ENCODE measurements around the gene TMEM89. TPM values are rescaled to one million over a fixed set of nuclear protein-coding genes. Genes with fewer than 3 reads are reported as not detected.
A peak's percentile ranks its signal among the peaks of the same experiment; 100 is the strongest.

Gene TMEM89
- total RNA-seq, 1 donor from 2014 or later: 0.89 TPM

- DNase-seq: peak; percentile 88
- Mint-ChIP-seq H3K4me1 (peaks cover 19% of the 10 kb centered on the region), H3K36me3 (ENCODE audit: low read depth) (peaks cover 13% of the 10 kb centered on the region), H3K27ac (peak overlapping the region; percentile 91), H3K4me3 (peak overlapping the region; percentile 93), H3K9me3 (no peaks in the 10 kb centered on the region), H3K27me3 (no peaks in the 10 kb centered on the region)
- intact Hi-C loops (cut with micrococcal nuclease): loop anchor here (1.0 to 10.0 kb wide), 8 partner anchors 20 to 460 kb away; partner anchors contain the start of genes ATRIP, NME6, QRICH1 and UQCRC1
These were observed 13.2 kb upstream of the TMEM89 start for GRCh38 chr3:48634661-48635221.

GRCh38 chr3:48633743-48634142 is 12.2 kb upstream of the TMEM89 start:
- Mint-ChIP-seq H3K9me3 (no peaks in the 10 kb centered on the region), H3K4me3 (peak overlapping the region; percentile 93), H3K36me3 (ENCODE audit: low read depth) (peaks cover 21% of the 10 kb centered on the region), H3K27ac (no peak overlapping the region), H3K4me1 (peaks cover 19% of the 10 kb centered on the region), H3K27me3 (no peaks in the 10 kb centered on the region)
- DNase-seq: no peak
- intact Hi-C loops (cut with micrococcal nuclease): loop anchor here (10.0 kb wide), 1 partner anchor 329 kb away; the partner anchor contains the start of gene NME6

GRCh38 chr3:48633256-48633655 is 11.7 kb upstream of the TMEM89 start:
- Mint-ChIP-seq H3K36me3 (ENCODE audit: low read depth) (peaks cover 23% of the 10 kb centered on the region), H3K27me3 (no peaks in the 10 kb centered on the region), H3K27ac (no peak overlapping the region), H3K4me1 (peaks cover 19% of the 10 kb centered on the region), H3K4me3 (peak overlapping the region; percentile 18), H3K9me3 (no peaks in the 10 kb centered on the region)
- no peak for DNase-seq
- intact Hi-C loops (cut with micrococcal nuclease): loop anchor here (10.0 kb wide), 1 partner anchor 328 kb away; the partner anchor contains the start of gene NME6

DNA sequence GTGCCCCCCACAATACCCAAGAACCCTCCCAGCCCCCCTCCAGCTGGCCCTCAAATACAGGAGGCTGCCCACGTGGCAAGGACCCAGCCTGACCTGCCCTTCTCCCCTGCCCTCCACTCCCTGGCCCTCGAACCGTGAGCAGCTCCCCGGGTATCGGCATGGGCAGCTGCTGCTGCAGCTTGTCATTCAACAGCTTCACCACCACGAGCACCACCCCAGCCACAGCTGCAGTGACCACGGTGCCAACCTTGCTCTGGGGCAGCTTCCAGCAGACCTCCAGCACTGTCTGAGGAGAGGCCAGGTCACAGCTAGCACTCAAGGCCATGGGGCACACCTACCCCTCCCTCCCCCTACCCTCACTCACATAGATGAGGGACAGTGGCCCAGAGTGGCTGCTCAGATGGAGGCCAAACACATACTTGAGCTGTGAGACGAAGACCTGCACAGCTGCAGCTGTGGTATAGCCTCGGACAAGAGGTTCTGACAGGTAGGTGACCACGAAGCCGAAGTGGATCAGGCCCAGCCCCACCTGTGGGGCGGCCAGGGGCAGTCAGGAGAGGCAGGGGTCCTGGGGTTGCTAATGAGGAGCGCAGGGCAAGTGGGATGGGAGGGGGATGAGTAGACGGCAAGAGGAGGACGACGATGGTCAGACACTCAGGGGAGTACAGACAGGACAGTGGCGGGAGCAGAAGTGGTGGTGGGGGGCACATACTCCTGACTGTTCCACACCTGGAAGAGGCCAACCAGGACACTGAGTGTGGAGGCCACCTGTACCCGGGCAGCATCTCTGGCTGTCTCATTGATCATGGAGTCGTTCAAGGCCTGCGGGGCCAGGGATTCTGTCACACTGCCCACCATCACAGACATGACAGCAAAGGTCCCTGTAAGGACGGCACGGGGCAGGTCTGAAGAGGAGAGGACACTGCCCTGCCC is 10.2 kb upstream of the TMEM89 start:
- no peak overlapping the region for H3K4me3 Mint-ChIP-seq
- intact Hi-C loops (cut with micrococcal nuclease): loop anchor here (10.0 kb wide), 1 partner anchor 327 kb away; the partner anchor contains the start of gene NME6
- peaks cover 33% of the 10 kb centered on the region for H3K36me3 Mint-ChIP-seq (ENCODE audit: low read depth)
- no peak overlapping the region for H3K27ac Mint-ChIP-seq
- H3K27me3 Mint-ChIP-seq: no peaks in the 10 kb centered on the region
- H3K9me3 Mint-ChIP-seq: no peaks in the 10 kb centered on the region
- no peak for DNase-seq
- H3K4me1 Mint-ChIP-seq: peaks cover 18% of the 10 kb centered on the region

- Mint-ChIP-seq H3K27me3 (no peaks in the 10 kb centered on the region), H3K27ac (peak overlapping the region; percentile 41), H3K4me3 (no peak overlapping the region), H3K36me3 (ENCODE audit: low read depth) (peaks cover 38% of the 10 kb centered on the region), H3K4me1 (peaks cover 14% of the 10 kb centered on the region), H3K9me3 (no peaks in the 10 kb centered on the region)
- DNase-seq: no peak
- intact Hi-C loops (cut with micrococcal nuclease): loop anchor here (10.0 kb wide), 1 partner anchor 326 kb away; the partner anchor contains the start of gene NME6
These were observed 9.3 kb upstream of the TMEM89 start for GRCh38 chr3:48630833-48631232.

GRCh38 chr3:48630407-48630806 is 8.8 kb upstream of the TMEM89 start:
- H3K27me3 Mint-ChIP-seq: no peaks in the 10 kb centered on the region
- no peak overlapping the region for H3K4me3 Mint-ChIP-seq
- DNase-seq: no peak
- H3K36me3 Mint-ChIP-seq (ENCODE audit: low read depth): peaks cover 41% of the 10 kb centered on the region
- peaks cover 14% of the 10 kb centered on the region for H3K4me1 Mint-ChIP-seq
- no peak overlapping the region for H3K27ac Mint-ChIP-seq
- intact Hi-C loops (cut with micrococcal nuclease): loop anchor here (10.0 kb wide), 1 partner anchor 326 kb away; the partner anchor contains the start of gene NME6
- H3K9me3 Mint-ChIP-seq: no peaks in the 10 kb centered on the region

GRCh38 chr3:48629894-48630293 is 8.3 kb upstream of the TMEM89 start:
- Mint-ChIP-seq H3K36me3 (ENCODE audit: low read depth) (peaks cover 45% of the 10 kb centered on the region), H3K9me3 (no peaks in the 10 kb centered on the region), H3K27ac (no peak overlapping the region), H3K4me3 (no peak overlapping the region), H3K27me3 (no peaks in the 10 kb centered on the region), H3K4me1 (peaks cover 14% of the 10 kb centered on the region)
- no peak for DNase-seq
- intact Hi-C loops (cut with micrococcal nuclease): loop anchor here (10.0 kb wide), 1 partner anchor 325 kb away; the partner anchor contains the start of gene NME6

- H3K4me3 Mint-ChIP-seq: no peak overlapping the region
- H3K36me3 Mint-ChIP-seq (ENCODE audit: low read depth): peaks cover 53% of the 10 kb centered on the region
- DNase-seq: no peak
- peaks cover 14% of the 10 kb centered on the region for H3K4me1 Mint-ChIP-seq
- intact Hi-C loops (cut with micrococcal nuclease): no loop called here
- no peak overlapping the region for H3K27ac Mint-ChIP-seq
- no peaks in the 10 kb centered on the region for H3K27me3 Mint-ChIP-seq
- H3K9me3 Mint-ChIP-seq: no peaks in the 10 kb centered on the region
These were observed 6.9 kb upstream of the TMEM89 start for GRCh38 chr3:48628277-48629017.

DNA sequence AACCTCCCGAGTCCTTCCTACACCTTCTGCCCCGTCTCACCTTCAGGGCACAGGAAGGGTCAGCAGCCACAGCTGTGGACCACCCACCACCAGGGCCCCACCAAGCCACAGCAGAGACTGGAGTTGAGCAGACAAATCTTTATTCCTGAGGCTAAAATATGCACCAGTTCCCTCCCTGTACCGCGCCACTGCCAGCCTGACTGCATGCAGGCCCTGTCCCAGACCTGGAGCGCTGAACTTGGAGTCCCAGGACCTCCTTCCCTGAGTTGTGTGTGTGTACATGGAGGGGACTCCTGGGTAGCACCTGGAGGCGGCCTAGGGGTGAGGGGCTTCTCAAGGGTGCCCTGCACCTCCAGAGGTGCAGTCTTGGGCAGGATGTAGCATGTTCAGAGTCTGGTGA is 4.0 kb upstream of the TMEM89 start:
- Mint-ChIP-seq H3K36me3 (ENCODE audit: low read depth) (peaks cover 48% of the 10 kb centered on the region), H3K4me3 (no peak overlapping the region), H3K4me1 (peaks cover 10% of the 10 kb centered on the region), H3K9me3 (no peaks in the 10 kb centered on the region), H3K27me3 (no peaks in the 10 kb centered on the region), H3K27ac (no peak overlapping the region)
- DNase-seq: no peak
- intact Hi-C loops (cut with micrococcal nuclease): no loop called here

- Mint-ChIP-seq H3K4me3 (no peak overlapping the region), H3K9me3 (no peaks in the 10 kb centered on the region), H3K36me3 (ENCODE audit: low read depth) (peaks cover 46% of the 10 kb centered on the region), H3K27me3 (no peaks in the 10 kb centered on the region), H3K27ac (peak overlapping the region; percentile 36), H3K4me1 (peaks cover 10% of the 10 kb centered on the region)
- no peak for DNase-seq
- intact Hi-C loops (cut with micrococcal nuclease): no loop called here
These were observed 3.2 kb upstream of the TMEM89 start for GRCh38 chr3:48624767-48625166.

- Mint-ChIP-seq H3K36me3 (ENCODE audit: low read depth) (peaks cover 40% of the 10 kb centered on the region), H3K4me3 (no peak overlapping the region), H3K27me3 (no peaks in the 10 kb centered on the region), H3K4me1 (peaks cover 10% of the 10 kb centered on the region), H3K9me3 (no peaks in the 10 kb centered on the region), H3K27ac (peak overlapping the region; percentile 69)
- DNase-seq: no peak
- intact Hi-C loops (cut with micrococcal nuclease): no loop called here
These were observed 2.4 kb upstream of the TMEM89 start for GRCh38 chr3:48623851-48624547.

DNA sequence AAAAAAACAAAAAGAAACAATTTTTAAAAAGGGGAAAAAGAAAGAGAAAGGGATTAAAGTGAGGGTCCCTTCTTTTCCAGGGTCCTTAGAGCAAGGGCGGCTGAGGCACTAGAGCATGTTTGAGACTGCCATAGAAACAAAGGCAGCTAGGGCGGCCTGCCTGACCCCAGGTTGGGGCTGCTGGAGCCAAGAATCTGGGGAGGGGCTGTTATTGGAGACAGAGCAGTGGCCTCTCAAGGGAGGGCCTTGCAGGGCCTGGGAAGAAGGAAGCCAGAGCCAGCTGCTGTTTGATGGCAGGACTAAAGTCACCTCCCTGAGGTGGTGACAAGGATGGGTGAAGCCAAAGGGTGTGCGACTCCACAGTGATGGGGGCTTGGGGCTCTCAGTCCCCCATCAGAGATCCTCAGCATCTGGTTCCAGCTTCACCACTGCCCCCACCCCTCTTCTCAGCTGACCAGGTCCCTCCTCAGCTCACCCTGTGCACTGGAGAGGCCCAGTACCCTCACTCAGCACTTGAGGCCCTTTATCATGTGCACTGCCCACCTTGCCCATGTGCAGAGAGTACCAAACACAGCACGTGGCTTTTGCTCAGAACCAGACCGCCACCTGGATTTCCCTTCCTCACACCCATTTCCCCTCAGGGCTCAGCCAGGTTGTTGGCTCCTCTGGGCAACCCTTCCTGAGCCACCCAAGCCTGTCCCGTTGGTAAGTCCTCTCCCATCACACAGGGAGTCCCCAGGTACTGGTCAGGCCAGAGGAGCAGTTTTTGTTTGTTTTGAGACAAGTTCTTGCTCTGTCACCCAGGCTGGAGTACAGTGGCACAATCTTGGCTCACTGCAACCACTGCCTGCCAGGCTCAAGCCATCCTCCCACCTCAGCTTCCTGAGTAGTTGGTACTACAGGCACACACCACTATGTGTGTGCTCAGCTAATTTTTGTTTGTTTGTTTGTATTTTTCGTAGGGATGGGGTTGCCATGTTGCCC is 1.7 kb downstream of the TMEM89 start:
- no peak overlapping the region for H3K4me3 Mint-ChIP-seq
- peaks cover 30% of the 10 kb centered on the region for H3K36me3 Mint-ChIP-seq (ENCODE audit: low read depth)
- no peak overlapping the region for H3K27ac Mint-ChIP-seq
- no peaks in the 10 kb centered on the region for H3K27me3 Mint-ChIP-seq
- DNase-seq: no peak
- peaks cover 8% of the 10 kb centered on the region for H3K4me1 Mint-ChIP-seq
- intact Hi-C loops (cut with micrococcal nuclease): no loop called here
- peaks cover 9% of the 10 kb centered on the region for H3K9me3 Mint-ChIP-seq

Data from activated CD4-positive, alpha-beta T cell treated with anti-CD3 and anti-CD28 coated beads, Interleukin-2, amount 10 ng/mL, durations not matched to agents 24 days and 14 days (primary cell).